ENCODE results near the gene XXYLT1.

The XXYLT1 gene

DNA sequence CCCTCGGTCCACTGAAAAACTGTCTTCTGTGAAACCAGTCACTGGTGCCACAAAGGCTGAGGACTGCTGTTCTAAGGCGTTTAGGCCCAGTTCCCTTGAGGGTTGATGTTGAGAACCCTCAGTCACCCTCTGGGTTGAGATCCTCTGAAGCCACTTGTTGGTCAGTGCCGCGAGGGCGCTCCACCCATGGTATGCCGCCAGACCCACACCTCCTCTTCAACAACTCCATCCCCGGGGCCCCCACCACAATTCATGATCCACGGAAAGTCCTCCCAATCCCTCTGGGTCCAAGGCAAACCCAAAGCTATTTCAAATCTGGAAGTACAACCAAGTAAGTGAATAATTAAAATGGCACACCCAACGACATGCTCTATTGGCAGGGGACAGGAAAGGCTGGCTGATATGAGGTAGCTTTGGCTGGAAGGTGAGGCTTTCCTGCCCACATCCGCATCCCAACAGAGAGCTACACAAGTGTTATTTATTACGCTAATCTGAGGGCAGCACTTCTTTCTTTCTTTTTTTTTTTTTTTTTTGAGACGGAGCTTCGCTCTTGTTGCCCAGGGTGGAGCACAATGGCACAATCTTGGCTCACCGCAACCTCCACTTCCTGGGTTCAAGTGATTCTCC lies 58.1 kb downstream of the XXYLT1 start:
- Mint-ChIP-seq H3K4me3 (no peak overlapping the region), H3K27me3 (no peaks in the 10 kb centered on the region), H3K4me1 (ENCODE audit: low read depth) (peaks cover 8% of the 10 kb centered on the region), H3K9me3 (ENCODE audit: low read depth) (no peaks in the 10 kb centered on the region), H3K27ac (no peak overlapping the region), H3K36me3 (peaks cover 5% of the 10 kb centered on the region)

DNA sequence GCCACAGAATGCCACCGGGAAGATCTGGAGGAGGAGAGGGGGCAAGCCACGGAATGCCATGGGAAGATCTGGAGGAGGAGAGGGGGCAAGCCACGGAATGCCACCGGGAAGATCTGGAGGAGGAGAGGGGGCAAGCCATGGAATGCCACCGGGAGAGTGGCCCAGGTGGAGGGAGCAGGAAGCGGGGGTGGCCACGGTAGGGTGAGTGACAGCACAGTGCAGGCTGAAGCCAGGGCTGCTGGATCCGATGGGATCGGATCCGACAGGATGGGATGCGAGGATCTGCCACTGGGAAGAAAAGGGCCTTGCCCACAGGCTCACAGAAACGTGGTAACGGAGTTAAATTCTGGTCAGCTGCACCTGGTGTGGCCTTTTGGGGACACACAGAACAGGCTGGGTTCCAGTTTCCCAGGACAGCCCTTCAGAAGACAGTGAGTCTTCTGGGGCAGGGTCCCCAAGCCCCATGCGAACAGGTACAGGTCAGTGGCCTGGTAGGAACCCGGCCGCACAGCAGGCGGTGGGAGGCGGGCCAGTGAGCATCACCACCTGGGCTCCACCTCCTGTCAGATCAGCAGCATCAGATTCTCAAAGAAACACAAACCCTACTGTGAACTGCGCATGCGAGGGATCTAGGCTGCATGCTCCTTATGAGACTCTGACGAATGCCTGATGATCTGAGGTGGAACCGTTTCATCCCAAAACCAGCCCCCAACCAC lies 58.8 kb downstream of the XXYLT1 start:
- H3K36me3 Mint-ChIP-seq = peaks cover 5% of the 10 kb centered on the region
- H3K27me3 Mint-ChIP-seq = no peaks in the 10 kb centered on the region
- peaks cover 8% of the 10 kb centered on the region for H3K4me1 Mint-ChIP-seq (ENCODE audit: low read depth)
- H3K4me3 Mint-ChIP-seq = no peak overlapping the region
- no peak overlapping the region for H3K27ac Mint-ChIP-seq
- no peaks in the 10 kb centered on the region for H3K9me3 Mint-ChIP-seq (ENCODE audit: low read depth)

DNA sequence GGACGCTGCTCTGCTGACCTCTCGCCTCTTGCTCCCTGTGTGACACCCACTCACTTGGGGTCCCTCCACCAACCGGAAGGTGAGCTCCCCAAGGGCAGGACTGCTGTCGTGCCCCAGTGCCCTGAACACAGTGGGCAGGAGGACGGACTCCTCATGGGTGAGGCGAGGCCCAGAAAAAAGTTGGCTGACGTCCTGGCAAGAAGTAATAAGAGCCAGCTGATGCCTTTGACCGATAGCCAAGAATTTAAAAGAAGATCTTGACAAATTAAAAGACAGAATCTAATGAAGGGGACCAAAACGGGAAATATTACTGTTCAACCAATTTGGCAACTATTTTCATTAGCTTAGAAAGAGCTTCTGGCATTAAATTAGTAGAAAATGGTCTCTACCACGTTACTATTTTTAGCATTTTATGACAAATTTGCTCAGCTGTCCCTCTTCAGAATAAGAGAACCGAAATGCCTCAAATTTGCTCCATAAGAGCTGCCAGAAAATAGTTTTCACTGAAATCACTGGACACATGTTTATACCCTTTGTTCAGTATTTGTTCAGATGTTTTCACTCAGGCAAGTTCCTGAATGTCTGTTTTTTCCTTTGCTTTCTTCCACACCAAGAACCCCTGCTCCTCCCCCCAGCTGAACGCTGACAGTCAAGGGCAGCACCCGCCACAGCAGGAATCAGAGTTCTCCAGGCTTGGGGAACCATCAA lies 60.5 kb downstream of the XXYLT1 start:
- H3K4me1 Mint-ChIP-seq (ENCODE audit: low read depth) = peaks cover 9% of the 10 kb centered on the region
- H3K4me3 Mint-ChIP-seq = no peak overlapping the region
- no peaks in the 10 kb centered on the region for H3K9me3 Mint-ChIP-seq (ENCODE audit: low read depth)
- H3K27me3 Mint-ChIP-seq = no peaks in the 10 kb centered on the region
- no peak overlapping the region for H3K27ac Mint-ChIP-seq
- H3K36me3 Mint-ChIP-seq = peaks cover 5% of the 10 kb centered on the region

DNA sequence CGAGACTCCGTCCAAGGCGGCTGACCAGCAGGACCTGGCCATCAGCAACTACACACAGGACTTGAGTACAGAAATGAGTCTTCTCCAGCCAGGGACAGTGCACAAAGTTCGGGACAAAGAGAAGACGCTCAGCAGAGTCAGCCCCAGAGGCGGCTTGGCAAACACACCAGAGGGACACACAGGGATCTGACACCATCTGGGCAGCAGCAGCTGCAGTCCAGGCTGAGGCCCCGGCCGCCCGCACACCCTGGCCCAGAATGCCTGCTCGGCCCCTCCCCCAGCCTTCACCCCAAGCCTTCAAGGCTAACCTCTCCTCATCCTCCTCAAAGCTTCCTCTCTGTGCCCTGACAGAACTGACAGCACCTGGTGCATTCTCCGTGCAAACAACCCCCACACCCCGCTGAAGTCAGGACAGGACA lies 61.1 kb downstream of the XXYLT1 start:
- H3K27ac Mint-ChIP-seq = no peak overlapping the region
- no peak overlapping the region for H3K4me3 Mint-ChIP-seq
- peaks cover 5% of the 10 kb centered on the region for H3K36me3 Mint-ChIP-seq
- no peaks in the 10 kb centered on the region for H3K27me3 Mint-ChIP-seq
- H3K9me3 Mint-ChIP-seq (ENCODE audit: low read depth) = no peaks in the 10 kb centered on the region
- H3K4me1 Mint-ChIP-seq (ENCODE audit: low read depth) = peaks cover 13% of the 10 kb centered on the region

DNA sequence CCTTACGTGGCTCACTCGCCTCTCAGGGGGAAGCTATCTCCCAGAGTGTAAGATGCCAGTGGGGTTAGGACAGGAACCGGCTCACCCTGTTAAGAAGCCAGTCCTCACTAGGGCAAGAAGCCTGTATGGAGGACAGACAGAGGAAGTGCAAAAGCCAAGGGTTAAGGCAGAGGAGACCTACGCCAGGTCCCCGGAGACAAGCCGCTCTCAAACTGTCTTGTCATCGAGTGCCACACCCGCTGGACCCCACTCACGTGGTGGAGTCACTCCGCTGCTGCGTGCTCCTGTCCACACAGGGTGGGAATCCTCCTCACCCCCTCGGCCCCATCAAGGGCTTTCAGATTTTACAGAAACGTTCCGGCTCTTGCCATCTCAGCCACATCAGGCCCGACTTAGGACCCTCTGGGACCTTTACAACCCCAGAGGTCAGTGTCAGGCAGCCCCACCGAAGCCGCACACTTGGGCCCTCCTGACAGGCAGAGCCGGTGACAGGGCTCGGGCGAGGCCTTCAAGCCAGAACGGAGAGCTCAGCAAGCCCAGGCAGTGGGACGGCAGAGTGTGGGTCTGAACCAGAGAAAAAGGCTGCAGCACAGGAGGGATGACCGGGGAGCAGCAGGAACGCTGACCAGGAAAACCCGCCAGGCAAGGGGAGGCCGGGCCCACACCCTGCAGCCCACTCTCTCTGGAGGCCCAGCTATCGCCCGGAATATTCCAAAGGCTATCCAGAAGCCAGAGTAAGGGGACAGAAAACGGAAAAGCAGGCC lies 61.7 kb downstream of the XXYLT1 start:
- peaks cover 16% of the 10 kb centered on the region for H3K4me1 Mint-ChIP-seq (ENCODE audit: low read depth)
- no peak overlapping the region for H3K27ac Mint-ChIP-seq
- no peak overlapping the region for H3K4me3 Mint-ChIP-seq
- H3K9me3 Mint-ChIP-seq (ENCODE audit: low read depth) = no peaks in the 10 kb centered on the region
- H3K27me3 Mint-ChIP-seq = no peaks in the 10 kb centered on the region
- H3K36me3 Mint-ChIP-seq = peaks cover 5% of the 10 kb centered on the region

DNA sequence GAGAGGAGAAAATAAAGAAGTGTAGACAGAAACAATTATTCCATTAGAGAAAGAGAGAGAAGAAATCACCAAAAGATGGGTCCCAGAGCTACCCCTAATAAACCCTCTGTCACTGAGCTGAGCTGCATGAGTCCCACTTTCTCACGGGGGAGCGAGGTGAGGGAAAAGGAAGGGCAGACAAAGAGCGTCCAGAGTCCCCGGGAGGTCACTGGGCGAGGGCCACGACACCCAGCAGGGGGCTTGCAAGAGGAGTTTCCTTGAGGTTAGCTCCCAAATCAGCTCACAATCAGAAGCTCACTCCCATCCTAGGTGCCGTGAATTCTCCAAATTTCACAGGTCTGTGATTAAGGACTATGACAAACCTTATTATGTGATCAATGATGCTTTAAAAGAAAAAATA lies 62.3 kb downstream of the XXYLT1 start:
- Mint-ChIP-seq H3K4me1 (ENCODE audit: low read depth) (peaks cover 17% of the 10 kb centered on the region), H3K27ac (peak overlapping the region; percentile 42), H3K4me3 (no peak overlapping the region), H3K36me3 (peaks cover 5% of the 10 kb centered on the region), H3K27me3 (no peaks in the 10 kb centered on the region), H3K9me3 (ENCODE audit: low read depth) (no peaks in the 10 kb centered on the region)

DNA sequence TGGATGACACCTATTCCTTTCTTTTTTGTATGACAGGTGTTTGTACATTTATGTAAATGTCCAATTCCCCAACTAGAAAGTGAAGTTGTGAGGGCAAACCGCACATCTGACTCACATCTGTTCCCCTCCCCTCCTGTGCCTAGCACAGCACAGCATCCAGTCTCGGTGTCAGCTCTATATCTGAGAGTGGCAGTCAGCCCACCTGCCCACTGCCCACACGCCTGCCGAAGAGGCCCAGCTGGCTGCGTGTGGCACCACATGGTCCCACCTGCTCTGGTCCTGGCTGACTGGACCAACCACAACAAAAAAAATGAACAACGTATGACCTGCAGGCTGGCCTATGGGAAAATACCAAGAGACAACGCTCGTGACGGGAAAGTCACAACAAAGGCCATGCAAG lies 62.8 kb downstream of the XXYLT1 start:
- H3K27ac Mint-ChIP-seq = peak overlapping the region; percentile 42

DNA sequence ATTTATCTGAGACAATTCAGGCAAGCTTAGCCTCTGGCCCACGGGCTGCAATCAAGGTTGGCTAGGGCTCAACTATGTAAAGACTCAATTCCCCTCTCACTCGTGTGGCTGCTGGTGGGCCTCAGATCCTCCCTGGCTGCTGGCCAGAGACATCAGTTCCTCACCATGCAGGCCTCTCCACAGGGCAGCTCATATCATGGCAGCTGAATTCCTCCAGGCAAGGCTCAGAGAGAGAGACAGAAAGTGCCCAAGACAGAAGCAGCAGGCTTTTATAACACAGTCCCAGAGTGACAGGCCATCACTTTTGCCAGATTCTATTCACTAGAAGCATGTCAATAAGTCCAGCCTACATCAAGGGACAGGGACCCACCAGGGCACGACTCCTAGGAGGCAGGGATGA lies 63.2 kb downstream of the XXYLT1 start:
- no peaks in the 10 kb centered on the region for H3K27me3 Mint-ChIP-seq
- no peak overlapping the region for H3K27ac Mint-ChIP-seq
- no peaks in the 10 kb centered on the region for H3K9me3 Mint-ChIP-seq (ENCODE audit: low read depth)
- H3K4me3 Mint-ChIP-seq = no peak overlapping the region
- peaks cover 22% of the 10 kb centered on the region for H3K4me1 Mint-ChIP-seq (ENCODE audit: low read depth)
- H3K36me3 Mint-ChIP-seq = peaks cover 5% of the 10 kb centered on the region

More for the DNA sequence above, 62.8 kb downstream of the XXYLT1 start:
- no peaks in the 10 kb centered on the region for H3K9me3 Mint-ChIP-seq (ENCODE audit: low read depth)
- no peaks in the 10 kb centered on the region for H3K27me3 Mint-ChIP-seq
- peaks cover 21% of the 10 kb centered on the region for H3K4me1 Mint-ChIP-seq (ENCODE audit: low read depth)
- peaks cover 5% of the 10 kb centered on the region for H3K36me3 Mint-ChIP-seq
- no peak overlapping the region for H3K4me3 Mint-ChIP-seq

DNA sequence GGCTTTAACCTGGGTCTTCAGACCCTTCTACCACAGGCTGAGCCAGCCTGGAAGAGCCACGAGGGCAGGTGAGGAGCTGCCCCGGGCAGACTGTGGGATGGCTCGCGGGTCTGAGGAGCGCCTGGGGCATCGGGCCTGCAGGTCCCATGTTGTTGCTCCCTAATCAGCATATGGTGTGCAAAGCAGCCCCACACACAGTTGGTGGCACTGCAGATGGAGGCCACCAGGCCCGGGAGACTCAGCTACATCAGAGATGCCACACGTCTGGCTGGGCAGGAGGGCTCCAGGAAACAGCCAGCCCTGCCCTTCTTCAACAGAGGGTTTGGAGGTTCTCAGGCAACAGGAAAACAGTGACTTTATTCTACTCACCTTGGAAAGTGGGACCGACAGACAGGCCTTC lies 63.9 kb downstream of the XXYLT1 start:
- H3K36me3 Mint-ChIP-seq = peaks cover 5% of the 10 kb centered on the region
- no peaks in the 10 kb centered on the region for H3K27me3 Mint-ChIP-seq
- no peak overlapping the region for H3K27ac Mint-ChIP-seq
- peaks cover 22% of the 10 kb centered on the region for H3K4me1 Mint-ChIP-seq (ENCODE audit: low read depth)
- no peaks in the 10 kb centered on the region for H3K9me3 Mint-ChIP-seq (ENCODE audit: low read depth)
- no peak overlapping the region for H3K4me3 Mint-ChIP-seq

DNA sequence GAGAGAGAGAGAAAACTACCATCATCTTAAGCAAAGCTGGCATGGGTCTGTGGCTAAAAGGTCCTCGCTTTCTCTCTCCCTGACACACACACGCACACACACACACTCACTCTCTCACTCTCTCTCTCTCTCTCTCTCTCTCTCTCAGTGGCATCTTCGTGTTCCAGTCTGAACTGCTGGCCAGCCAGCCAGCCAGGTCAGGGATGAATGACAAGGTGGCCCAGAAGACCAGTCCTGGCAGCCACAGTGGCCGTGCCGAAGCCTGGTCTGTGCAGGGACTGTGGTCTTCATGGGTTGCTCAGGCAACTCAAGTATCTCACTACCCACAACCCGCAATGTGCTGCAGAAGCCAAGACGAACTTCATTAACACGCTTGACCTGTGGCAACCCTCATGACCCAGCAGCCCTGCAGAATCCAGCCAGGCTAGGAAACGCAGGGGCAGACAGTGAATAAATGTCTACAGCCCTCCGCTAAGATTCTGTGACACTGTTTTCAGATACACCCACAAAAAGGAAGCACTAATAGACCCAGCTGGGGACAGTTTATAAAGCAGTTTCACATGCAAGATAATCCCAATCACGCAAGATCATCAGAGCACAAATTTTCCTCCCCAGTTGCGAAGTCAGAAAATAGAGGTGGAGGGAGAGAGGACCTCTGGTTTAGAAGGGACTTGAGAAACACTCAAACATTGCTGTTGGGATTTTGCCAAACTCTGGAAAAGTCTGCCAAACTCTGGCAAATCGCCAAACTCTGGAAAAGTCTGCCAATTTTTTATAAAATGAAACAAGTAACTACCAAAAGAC lies 66.4 kb downstream of the XXYLT1 start:
- Mint-ChIP-seq H3K9me3 (ENCODE audit: low read depth) (no peaks in the 10 kb centered on the region), H3K27ac (no peak overlapping the region), H3K4me1 (ENCODE audit: low read depth) (peaks cover 19% of the 10 kb centered on the region), H3K4me3 (no peak overlapping the region), H3K27me3 (no peaks in the 10 kb centered on the region), H3K36me3 (peaks cover 6% of the 10 kb centered on the region)

DNA sequence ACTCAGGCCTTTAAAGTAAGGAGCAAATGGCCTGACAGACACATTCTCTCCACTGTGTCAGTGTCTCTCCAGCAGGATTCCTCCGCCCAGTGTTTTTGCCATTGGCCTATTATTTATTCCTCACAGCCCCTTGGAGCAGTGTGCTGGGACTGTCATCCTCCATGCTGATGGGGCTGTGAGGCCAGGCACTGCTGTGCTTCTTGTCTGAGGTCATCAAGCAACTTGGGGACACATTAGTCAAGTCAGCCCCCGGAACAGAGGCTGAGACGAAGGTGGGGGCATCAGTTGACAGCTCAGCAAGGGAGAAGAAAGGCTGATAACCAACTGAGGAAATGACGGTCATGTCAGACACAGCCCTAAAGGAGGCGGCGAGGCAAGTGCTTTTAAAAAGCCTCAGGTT lies 67.4 kb downstream of the XXYLT1 start:
- Mint-ChIP-seq H3K27ac (peak overlapping the region; percentile 50), H3K36me3 (peaks cover 6% of the 10 kb centered on the region), H3K9me3 (ENCODE audit: low read depth) (no peaks in the 10 kb centered on the region), H3K4me1 (ENCODE audit: low read depth) (peaks cover 22% of the 10 kb centered on the region), H3K27me3 (no peaks in the 10 kb centered on the region), H3K4me3 (no peak overlapping the region)

DNA sequence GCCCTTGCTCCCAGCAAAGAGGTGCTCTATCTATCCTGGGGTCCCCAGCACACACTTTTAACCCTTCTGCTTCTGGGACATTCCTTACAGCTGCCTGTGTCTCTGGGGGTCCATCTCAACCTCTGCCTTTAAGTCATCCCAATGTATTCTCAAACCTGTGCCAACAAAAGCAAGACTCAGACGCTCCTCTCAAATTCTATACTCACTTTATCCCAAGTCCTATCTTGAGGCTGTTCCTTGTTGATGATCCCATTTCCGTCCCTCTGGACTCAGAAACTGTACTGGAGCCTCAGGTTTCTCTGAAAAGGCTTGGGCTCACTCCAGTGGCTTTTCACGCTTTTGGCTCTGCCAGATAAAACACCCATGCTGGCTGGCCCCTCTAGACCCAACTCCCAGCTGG lies 69.7 kb downstream of the XXYLT1 start:
- Mint-ChIP-seq H3K9me3 (ENCODE audit: low read depth) (no peaks in the 10 kb centered on the region), H3K4me3 (no peak overlapping the region), H3K36me3 (peaks cover 2% of the 10 kb centered on the region), H3K4me1 (ENCODE audit: low read depth) (peaks cover 23% of the 10 kb centered on the region), H3K27me3 (no peaks in the 10 kb centered on the region), H3K27ac (no peak overlapping the region)

DNA sequence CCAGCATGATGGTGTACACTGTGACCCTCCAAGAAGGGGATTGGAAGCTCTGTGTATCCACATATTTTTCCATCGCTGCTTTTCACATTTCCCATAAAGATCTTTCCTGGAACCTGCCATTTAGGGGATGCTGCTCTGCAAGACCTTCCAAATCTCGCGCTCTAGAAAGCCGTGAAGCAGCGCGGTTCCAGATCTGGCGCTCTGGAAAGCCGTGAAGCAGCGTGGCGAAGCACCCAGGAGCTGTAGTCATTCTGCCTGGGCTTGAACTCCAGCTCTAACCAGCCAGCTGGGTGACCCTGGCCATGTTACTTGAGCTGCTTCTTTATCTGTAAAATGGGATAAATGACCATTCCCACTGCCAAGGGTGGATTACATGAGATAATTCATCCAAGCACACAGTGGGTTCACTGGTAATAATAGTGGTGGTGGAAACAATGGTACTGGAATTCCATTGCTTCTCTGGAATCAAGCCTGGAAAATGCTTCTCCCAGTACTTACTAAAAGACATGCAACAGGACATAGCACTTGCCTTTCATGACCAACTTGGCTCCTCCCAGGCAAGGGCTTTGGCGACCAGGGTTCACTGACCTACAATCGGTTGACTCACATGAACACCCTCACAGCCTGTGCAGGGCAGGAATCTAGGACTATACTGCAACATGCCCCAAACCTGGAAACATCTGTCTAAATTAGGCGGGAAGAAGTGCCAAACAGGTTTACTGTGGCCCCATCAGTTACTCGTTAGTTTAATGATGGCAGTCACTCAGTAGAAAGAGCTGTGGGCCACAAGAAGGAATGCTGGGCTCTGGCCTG lies 70.7 kb downstream of the XXYLT1 start:
- Mint-ChIP-seq H3K9me3 (ENCODE audit: low read depth) (no peaks in the 10 kb centered on the region), H3K4me1 (ENCODE audit: low read depth) (peaks cover 23% of the 10 kb centered on the region), H3K4me3 (no peak overlapping the region), H3K36me3 (peaks cover 2% of the 10 kb centered on the region), H3K27me3 (no peaks in the 10 kb centered on the region), H3K27ac (no peak overlapping the region)
